Measurements from ENCODE around the gene AWAT2.

The AWAT2 gene

DNA sequence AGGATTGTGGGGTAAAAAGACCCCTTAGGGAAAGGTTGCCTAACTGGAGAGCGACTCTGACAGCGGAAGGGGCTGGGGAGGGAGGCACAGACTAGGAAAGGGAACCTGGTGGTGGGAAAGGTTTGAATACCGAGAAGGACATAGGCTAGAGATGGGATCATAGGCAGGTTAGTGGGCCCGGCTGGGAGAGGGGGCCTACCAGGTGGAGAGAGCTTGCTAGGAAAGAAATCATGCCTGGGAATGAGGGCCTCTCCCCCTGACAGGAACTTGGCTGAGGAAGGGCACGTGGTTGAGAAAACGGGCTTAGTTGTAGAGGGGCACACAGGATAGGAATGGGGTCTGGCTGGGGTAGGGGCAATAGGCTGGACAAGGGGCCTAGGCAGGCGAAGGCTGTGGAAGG, 16.9 kb upstream of the AWAT2 start:
- Histone ChIP-seq H3K4me3 (ENCODE audit: low read depth, low read length, poor library complexity, severe bottlenecking) (no peak overlapping the region), H3K9me2 (ENCODE audit: low read depth, low read length) (no peaks in the 10 kb centered on the region), H3K4me1 (ENCODE audit: insufficient read depth, low read length, severe bottlenecking) (no peaks in the 10 kb centered on the region), H2AFZ (ENCODE audit: low read length) (no peak overlapping the region), H3K9me3 (ENCODE audit: low read length) (no peaks in the 10 kb centered on the region), H3K27me3 (ENCODE audit: insufficient read depth, low read length) (no peaks in the 10 kb centered on the region), H3K9ac (ENCODE audit: low read length) (no peak overlapping the region), H4K20me1 (ENCODE audit: insufficient read depth, low read length) (no peaks in the 10 kb centered on the region), H3K79me2 (ENCODE audit: insufficient read depth, low read length) (no peaks in the 10 kb centered on the region), H3F3A (ENCODE audit: insufficient read depth, low read length) (no peaks in the 10 kb centered on the region), H3K27ac (ENCODE audit: low read depth, low read length, poor library complexity, severe bottlenecking) (no peak overlapping the region), H3K36me3 (ENCODE audit: insufficient read depth, low read length) (no peaks in the 10 kb centered on the region), H3K4me2 (ENCODE audit: low read length) (no peak overlapping the region)
- TF ChIP-seq EZH2 (IDR thresholded peaks at IDR 0.05; ENCODE audit: borderline replicate concordance, low read length) = no peak
- no peak for TF ChIP-seq CTCF (IDR thresholded peaks at IDR 0.05; ENCODE audit: low read length)

GRCh38 chrX:70062961-70063550, 13.3 kb upstream of the AWAT2 start:
- TF ChIP-seq CTCF (IDR thresholded peaks at IDR 0.05; ENCODE audit: low read length) (no peak), EZH2 (IDR thresholded peaks at IDR 0.05; ENCODE audit: borderline replicate concordance, low read length) (no peak)
- H3F3A ChIP-seq (ENCODE audit: insufficient read depth, low read length) = no peaks in the 10 kb centered on the region

GRCh38 chrX:70062076-70062475, 12.3 kb upstream of the AWAT2 start, which contains the start of gene OTUD6A:
Gene OTUD6A, plus strand, starts transcription at chrX:70062457. Its CDS starts 68 bp downstream, at chrX:70062525.
- H2AFZ ChIP-seq (ENCODE audit: low read length) = no peak within 1 kb of the TSS
- no peaks in the 10 kb centered on the region for H3F3A ChIP-seq (ENCODE audit: insufficient read depth, low read length)
- no peaks in the 10 kb centered on the region for H3K27me3 ChIP-seq (ENCODE audit: insufficient read depth, low read length)
- no peak for TF ChIP-seq EZH2 (IDR thresholded peaks at IDR 0.05; ENCODE audit: borderline replicate concordance, low read length)
- no peak for TF ChIP-seq CTCF (IDR thresholded peaks at IDR 0.05; ENCODE audit: low read length)
- H3K4me1 ChIP-seq (ENCODE audit: insufficient read depth, low read length, severe bottlenecking) = no peaks in the 10 kb centered on the region
- H4K20me1 ChIP-seq (ENCODE audit: insufficient read depth, low read length) = no peaks in the 10 kb centered on the region
- no peak within 1 kb of the TSS for H3K4me2 ChIP-seq (ENCODE audit: low read length)
- H3K36me3 ChIP-seq (ENCODE audit: insufficient read depth, low read length) = no peaks in the 10 kb centered on the region
- no peak within 1 kb of the TSS for H3K27ac ChIP-seq (ENCODE audit: low read depth, low read length, poor library complexity, severe bottlenecking)
- no peaks in the 10 kb centered on the region for H3K9me3 ChIP-seq (ENCODE audit: low read length)
- H3K79me2 ChIP-seq (ENCODE audit: insufficient read depth, low read length) = no peaks in the 10 kb centered on the region
- no peaks in the 10 kb centered on the region for H3K9me2 ChIP-seq (ENCODE audit: low read depth, low read length)
- no peak within 1 kb of the TSS for H3K9ac ChIP-seq (ENCODE audit: low read length)
- H3K4me3 ChIP-seq (ENCODE audit: low read depth, low read length, poor library complexity, severe bottlenecking) = no peak within 1 kb of the TSS

More at GRCh38 chrX:70062961-70063550, 13.3 kb upstream of the AWAT2 start:
- no peaks in the 10 kb centered on the region for H4K20me1 ChIP-seq (ENCODE audit: insufficient read depth, low read length)
- H3K4me3 ChIP-seq (ENCODE audit: low read depth, low read length, poor library complexity, severe bottlenecking) = no peak overlapping the region
- no peaks in the 10 kb centered on the region for H3K9me2 ChIP-seq (ENCODE audit: low read depth, low read length)
- H3K36me3 ChIP-seq (ENCODE audit: insufficient read depth, low read length) = no peaks in the 10 kb centered on the region
- no peaks in the 10 kb centered on the region for H3K27me3 ChIP-seq (ENCODE audit: insufficient read depth, low read length)
- no peak overlapping the region for H3K9ac ChIP-seq (ENCODE audit: low read length)
- H3K9me3 ChIP-seq (ENCODE audit: low read length) = no peaks in the 10 kb centered on the region
- no peaks in the 10 kb centered on the region for H3K79me2 ChIP-seq (ENCODE audit: insufficient read depth, low read length)
- H2AFZ ChIP-seq (ENCODE audit: low read length) = no peak overlapping the region
- H3K27ac ChIP-seq (ENCODE audit: low read depth, low read length, poor library complexity, severe bottlenecking) = no peak overlapping the region
- H3K4me2 ChIP-seq (ENCODE audit: low read length) = no peak overlapping the region
- no peaks in the 10 kb centered on the region for H3K4me1 ChIP-seq (ENCODE audit: insufficient read depth, low read length, severe bottlenecking)

Data from OCI-LY1 (cell line).